Activated CD8-positive, alpha-beta memory T cell treated with anti-CD3 and anti-CD28 coated beads, Interleukin-2, amount 50 U/mL, for 24 hours (primary cell): ENCODE results near the gene SLC17A2.

ENCODE experiments used
- DNase-seq: peaks from one replicate; pipeline ENCODE4 v3.0.0-alpha.2; 2020; ENCODE audit errors: extremely low read depth

The SLC17A2 gene

DNA sequence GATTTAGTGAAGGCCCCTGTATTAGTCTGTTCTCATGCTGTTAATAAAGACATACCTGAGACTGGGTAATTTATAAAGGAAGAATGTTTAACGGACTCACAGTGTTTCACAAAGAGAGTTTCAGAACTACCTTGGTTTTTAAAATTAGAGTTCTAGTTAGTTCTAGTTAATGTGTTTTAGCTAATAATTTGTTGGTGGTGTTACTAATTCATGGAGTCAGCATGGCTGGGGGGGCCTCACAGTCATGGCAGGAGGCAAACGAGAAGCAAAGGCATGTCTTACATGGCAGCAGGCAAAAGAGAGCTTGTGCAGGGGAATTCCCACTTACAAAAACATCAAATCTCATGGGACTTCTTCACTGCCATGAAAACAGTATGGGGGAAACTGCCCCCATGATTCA is 44.4 kb downstream of the SLC17A2 start:
- no peak for DNase-seq

DNA sequence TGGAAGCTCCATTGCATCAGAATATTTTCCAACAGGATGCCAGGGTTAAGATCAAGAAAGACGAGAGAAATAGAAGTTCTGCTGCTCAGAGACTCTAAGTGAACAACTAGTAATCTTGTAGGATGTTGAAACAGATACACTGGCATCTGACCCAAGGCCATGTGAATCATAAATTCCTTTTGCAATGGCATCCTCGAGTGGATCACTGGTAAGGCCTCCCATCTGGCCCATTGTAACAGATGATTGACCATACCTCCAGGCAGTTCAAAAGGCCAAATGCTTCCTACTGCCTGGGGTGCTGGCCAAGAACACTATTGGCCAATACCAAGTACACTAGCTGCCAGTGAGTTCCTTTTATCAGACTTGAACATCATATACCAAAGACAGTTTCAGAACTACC is 46.5 kb downstream of the SLC17A2 start:
- no peak for DNase-seq

DNA sequence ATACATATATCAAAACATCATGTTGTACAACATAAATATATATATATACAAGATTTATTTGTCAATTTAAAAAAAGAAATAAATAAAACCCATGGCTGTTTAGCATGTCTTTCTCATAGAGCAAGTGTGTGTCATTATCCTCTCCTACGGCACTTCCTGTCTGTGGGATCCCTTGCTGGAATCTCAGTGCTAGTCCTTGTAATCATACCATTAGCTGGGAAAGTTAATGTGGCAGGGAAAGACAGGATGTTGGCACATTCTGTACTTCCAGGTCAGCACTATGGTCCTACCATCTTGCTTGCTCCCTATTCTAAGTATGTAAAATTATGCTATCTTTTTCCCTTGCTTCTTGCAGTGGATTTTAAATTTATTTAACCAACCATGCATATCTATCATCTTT is 47.0 kb downstream of the SLC17A2 start:
- no peak for DNase-seq

DNA sequence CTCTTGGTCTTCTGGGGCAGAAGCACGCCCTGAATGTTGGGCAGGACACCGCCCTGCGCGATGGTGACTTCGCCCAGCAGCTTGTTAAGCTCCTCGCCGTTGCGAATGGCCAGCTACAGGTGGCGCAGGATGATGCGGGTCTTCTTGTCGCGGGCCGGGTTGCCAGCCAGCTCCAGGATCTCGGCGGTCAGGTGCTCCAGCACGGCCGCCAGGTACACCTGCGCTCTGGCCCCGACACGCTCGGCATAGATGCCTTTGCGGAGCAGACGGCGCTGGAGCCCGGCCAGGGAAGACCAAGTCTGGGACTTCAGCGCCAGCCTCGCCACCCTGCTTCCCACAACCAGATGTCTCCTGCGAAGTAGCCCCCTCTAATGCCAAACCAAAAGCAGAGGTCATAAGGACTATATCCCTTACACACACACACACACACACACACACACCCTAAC is 48.4 kb downstream of the SLC17A2 start:
- no peak for DNase-seq

DNA sequence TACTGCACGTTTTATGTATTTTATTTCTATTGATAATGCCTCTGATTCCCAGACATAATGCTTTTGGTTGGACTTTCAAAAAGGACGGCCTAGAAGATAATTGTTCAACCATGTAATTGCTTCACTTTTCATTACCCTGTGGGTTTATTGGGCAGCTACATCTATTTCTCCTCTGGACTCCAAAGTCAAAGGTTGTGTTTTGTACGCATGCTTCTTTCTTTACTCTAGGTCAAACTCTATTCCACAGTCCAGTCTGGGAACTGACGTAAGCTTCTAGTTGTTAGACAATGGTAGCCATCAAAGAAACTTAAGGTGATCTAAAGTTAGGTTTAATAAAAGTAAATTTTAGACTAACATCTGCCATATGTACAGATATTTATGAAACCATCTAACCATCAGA is 49.9 kb downstream of the SLC17A2 start:
- no peak for DNase-seq

DNA sequence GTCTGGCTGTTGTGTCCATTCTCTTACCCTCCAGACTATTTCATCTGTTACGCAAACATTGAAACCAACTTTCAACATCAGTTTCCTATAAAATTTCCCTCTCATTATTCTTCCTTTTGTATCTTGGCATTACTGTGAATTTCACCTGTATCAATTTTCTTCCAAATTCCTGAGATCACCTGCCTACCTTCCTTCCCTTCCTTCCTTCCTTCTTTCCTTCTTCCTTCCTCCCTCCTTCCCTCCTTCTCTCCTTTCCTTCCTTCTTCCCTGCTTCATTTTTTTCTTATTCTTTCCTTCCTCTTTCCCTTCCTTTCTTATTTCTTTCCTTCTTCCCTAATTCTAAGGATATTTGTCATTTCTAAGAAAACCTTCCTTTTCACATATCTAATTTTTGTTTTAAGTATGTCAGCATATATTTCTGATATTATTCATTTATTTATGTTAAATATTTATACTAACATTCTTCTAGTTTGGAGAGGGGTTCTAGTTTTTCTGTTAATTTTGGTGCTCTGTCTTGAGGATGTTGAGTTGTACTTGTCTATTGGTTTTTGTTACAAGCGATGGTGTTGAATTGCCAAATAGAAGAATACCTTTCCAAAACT is 51.7 kb downstream of the SLC17A2 start:
- DNase-seq, result no peak

DNA sequence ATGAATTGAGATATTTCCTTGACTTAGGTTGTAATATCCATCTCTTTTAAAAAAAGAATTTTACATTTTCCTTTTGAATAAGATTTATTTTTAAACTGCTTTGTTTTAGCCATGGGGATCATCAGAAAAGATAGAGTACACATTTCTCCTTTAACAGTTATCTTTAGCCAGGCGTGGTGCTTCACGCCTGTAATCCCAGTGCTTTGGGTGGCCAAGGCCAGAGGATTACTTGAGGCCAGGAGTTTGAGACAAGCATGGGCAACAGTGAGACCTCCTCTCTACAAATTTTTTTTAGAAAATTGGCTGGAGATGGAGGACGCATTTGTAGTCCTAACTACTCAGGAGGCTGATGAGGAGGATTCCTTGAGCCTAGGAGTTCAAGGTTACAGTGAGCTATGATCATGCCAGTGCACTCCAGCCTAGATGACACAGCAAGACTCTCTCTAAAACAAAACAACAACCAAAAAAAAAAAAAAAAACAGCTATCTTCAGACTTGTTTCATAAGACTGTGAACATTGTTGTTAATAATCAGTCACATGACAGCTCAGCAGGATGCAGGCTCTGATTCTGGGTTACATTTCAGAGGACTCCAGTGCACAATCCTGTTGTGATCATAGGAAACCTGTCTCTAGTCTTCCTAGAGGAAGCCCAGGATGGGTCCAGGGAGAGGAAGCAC is 54.4 kb downstream of the SLC17A2 start:
- DNase-seq, result no peak

DNA sequence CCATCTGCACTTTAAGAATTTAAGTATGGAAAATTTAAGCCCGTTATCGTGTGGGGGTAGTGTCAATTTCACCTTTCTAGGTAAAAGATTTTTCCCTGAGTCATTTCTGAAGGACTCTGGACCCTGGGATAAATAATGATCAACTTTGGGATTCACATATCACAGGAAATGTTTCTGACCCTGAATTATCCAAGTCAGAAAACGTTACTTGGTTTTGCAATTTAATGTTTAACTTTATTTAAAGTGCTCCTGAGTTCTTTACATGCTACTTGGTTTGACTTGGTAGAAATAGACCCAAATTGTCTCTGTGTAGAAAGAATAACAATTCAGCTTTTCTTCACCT is 55.0 kb downstream of the SLC17A2 start:
- no peak for DNase-seq

DNA sequence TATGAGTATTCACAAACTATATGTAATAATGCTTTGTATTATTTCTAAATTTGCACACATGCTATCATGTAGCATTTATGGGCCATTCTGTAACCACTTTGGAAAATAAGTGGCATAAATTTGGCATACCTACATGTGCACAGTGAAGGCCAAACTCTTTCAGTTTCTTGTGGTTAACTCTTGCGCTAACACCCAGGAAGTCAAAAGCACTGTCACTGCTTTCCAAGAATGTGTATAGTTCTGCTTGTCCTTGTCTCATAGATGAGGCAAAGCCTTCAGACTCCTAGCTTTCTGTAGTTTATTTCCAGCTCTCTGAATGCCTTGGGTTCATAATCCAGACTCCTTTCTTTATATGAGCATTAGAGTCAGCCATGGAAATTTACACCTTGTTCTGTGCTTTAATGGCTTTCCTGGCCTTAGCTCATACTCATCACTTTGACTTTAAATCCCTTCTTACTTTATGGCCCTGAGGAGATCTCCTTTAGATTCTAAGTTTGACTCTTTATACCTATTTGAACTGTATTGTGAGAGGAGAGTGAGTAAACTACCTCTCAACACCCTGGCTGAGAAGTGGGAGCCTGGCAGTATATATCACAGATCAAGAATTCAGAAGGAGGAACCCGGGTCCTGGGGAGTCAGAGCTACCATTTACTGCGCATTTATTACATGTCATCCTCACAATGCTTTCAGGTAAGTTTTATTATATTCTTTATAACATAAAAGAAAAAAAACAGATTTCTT is 55.5 kb downstream of the SLC17A2 start:
- no peak for DNase-seq

DNA sequence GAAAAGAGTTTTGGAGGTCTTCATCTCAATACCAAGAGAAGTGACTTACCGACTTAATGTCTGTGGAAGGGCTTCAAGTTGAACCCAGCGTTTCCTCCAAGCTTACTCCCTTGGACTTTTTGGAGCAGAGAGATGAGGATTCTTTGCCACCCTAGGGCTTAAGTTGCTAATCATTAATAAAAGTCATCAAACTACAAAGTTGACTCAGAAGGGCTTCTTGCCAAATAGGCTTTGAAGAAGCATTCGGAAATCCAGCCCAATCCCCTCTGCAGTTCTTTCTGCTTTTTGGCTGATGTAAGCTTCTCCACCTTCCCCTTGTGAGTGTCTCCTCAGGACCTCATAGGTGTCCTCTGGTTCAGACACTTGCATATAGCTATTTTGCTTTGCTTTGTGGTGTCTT is 56.4 kb downstream of the SLC17A2 start, which contains the start of gene SLC17A3:
Gene SLC17A3 (minus strand): TSS at position 126 of the 400 bp plus-strand sequence. CDS start 5,856 bp downstream, outside the sequence.
- DNase-seq, result no peak

DNA sequence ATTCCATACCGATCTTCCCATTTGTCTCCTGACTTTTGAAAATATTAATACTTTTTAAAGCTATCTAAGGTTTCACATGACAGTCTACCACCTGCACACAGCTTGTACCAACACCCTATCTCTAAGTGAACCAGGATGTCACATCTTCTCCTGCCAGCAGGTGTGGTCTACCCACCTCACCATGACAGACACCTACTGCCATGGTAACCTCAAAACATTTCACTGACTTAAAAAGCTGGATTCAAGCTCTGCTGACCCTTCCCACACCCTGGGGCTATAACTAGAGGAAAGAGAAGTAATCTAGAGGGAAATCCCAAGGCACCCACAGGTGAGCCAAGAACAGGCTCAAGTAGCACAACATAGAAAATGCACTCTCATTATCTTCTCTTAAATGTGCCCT is 57.7 kb downstream of the SLC17A2 start:
- no peak for DNase-seq

DNA sequence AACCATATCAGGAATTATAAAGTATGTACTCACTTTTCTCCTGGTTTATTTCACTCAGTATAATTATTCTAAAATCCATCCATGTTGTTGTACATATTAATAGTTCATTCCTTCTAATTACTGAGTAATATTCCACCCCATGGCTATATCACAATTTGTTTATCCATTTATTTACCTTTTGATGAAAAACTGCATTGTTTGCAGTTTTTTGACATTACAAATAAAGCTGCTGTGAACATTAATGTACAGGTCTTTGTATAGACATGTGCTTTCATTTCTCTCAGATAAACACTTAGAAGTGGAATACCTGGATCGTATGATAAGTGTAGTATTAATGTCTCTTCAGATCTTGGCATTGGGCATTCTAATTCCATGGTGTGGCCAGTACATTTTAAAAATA is 60.7 kb downstream of the SLC17A2 start:
- DNase-seq, result no peak

DNA sequence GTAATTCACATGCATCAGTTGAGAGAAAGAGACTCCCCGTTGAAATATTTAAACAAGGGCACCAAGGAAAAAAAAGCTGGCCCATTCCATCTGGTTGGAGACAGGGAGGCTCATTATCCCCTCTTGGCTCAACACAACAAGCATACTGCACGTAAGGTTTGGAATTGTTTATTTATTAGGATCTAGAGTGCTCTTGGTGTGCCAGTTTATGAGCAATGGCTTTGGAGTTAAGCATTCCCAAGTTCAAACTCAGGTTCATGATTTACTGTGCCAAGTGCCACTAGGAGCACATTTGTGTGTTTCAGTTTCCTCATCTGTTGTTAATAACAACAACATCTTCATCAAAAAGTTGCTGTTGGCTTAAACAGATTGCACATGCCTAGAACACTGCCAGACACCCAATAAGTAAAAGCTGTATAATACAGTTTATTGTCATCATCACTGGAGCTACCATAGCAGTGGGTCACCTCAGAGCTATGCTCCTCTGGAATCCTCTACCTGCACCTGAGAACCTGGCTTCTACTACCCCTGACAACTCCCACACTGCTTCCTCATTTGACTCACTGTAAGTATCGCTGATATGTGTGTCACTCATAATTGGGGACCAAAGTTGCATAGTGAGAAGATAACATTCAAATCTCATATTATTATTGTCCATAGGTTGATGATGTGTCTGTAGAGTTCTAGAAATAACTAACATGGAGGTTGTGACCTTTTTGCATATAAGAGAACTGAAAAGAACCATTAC is 61.9 kb downstream of the SLC17A2 start:
- no peak for DNase-seq

DNA sequence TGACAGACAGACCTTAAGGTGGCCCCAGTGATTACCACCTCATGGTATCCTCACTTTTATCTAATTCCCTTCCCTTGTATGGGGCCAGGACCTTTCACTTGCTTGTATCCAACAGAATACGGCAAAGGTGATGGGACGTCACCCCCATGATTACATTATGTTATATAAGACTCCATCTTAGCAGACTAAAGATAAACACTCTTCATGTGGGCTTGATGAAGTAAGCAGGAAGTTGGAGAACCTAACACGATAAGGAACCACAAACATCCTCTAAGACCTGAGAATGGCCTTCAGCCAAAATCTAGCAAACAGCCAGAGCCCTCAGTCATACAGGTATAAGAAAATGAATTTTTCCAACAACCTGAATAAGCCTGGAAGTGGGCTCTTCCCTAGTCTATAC is 64.5 kb downstream of the SLC17A2 start:
- DNase-seq, result no peak

DNA sequence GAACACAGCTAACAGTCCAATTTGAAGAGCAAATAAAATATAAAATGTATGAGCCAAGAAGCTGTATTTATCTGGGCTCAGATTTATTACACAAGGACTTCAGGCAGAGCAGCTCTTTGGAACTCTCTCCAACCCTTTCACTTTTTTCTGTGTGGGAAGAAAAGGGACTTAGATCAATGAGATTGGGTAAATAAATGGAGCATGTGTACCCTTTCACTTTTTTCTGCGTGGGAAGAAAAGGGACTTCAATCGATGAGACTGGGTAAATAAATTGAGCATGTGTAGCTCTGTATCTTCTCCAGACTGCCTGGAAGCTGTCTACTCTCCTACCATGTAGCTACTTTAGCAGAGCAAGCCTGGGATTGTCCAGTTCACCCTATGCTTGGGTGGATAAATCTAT is 67.1 kb downstream of the SLC17A2 start:
- DNase-seq, result no peak
